Dermis microvascular lymphatic vessel endothelial cell (primary cell): ENCODE data around the gene UCK2. TPM values are rescaled to one million over a fixed set of nuclear protein-coding genes. Genes with fewer than 3 reads are reported as not detected.

Source experiments
- DNase-seq, 2 donors: peaks; one replicate each; pipeline versions ENCODE4 v3.0.0 to v3.0.0-alpha.2; 2010; ENCODE audit warnings: low read depth in 2 of 2
- total RNA-seq: library from RNA; depleted of rRNA; stranded (reverse); fragments of >200 nt; gene quantifications from 2 replicates; pipeline ENCODE4 v1.2.1, GENCODE V29; 2014

UCK2 gene
- total RNA-seq, 1 donor from 2014 or later: 67.4 TPM

DNA sequence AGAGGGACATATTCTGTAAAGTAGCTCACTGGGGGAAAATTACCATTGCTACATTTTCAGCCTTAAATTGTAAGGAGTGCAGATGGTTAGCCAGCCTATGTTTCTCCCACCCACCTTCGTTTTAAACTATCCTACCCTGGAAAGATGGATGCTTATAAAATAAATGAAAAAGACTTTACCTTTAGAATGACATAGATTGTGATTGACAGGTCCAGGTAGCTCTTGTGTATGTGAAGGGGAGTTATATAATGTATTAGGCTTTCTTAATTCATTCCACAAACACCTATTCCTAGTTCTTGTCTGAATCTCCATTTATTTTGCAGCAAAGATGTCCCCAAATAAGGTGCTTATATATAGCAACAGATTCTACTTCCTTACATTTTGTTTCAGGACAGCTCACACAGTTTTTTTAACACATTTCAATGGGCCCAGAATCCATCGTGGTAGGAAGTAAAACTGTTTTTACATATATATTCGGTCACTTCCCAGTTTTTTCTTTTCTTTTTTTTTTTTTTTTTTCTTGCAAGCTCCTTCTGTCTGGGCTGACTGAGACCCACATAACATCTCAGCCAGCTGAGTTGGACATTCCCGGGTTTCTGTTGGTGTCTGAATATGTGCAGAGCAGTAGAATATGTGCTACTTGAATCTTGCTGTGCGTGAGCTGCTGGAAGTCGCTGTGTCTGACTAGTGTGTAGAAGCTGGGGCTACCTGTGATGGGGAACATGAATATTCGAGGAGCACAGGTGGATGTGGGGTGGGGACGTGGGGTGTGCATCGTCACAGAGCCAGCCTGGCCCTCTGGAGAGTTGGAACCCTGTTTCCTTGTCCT lies 27.8 kb downstream of the UCK2 start:
- DNase-seq: no peak

DNA sequence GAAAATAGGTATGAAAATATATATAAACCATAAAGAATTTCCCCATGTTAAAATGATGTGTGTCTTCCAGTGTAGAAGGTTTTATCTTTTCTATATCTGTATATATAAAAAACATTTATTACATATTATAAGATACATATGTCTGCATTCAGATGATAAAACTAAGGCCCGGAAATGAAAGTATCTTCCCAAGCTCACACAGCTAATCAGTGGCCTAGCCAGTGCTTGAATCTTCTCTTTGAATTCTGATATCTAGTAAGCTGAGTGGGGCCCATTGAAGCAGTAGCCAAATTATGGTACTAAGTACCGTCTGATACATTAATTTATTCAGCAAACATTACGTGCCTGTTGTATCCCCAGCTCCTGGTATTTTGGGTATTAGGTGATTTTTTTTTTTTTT lies 28.6 kb downstream of the UCK2 start:
- DNase-seq: no peak

DNA sequence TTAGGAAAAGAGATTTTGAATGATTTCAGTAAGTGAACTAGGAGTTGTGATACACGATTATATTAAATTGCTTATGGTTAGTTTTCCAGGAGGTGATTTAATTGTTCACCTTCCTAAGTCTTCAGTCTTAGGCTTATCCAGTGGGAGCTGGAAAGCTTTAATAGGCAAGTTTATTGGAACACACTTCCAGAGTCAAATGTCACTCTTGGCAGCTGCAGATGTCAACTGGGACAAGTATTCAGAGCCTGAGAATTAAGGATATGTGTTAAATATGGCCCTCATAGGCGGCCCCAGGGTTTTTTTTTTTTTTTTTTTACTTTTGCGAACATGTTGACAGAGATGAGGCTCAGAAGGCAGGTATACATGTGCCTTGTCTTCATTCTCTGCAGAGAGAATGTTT lies 29.2 kb downstream of the UCK2 start:
- DNase-seq: no peak

DNA sequence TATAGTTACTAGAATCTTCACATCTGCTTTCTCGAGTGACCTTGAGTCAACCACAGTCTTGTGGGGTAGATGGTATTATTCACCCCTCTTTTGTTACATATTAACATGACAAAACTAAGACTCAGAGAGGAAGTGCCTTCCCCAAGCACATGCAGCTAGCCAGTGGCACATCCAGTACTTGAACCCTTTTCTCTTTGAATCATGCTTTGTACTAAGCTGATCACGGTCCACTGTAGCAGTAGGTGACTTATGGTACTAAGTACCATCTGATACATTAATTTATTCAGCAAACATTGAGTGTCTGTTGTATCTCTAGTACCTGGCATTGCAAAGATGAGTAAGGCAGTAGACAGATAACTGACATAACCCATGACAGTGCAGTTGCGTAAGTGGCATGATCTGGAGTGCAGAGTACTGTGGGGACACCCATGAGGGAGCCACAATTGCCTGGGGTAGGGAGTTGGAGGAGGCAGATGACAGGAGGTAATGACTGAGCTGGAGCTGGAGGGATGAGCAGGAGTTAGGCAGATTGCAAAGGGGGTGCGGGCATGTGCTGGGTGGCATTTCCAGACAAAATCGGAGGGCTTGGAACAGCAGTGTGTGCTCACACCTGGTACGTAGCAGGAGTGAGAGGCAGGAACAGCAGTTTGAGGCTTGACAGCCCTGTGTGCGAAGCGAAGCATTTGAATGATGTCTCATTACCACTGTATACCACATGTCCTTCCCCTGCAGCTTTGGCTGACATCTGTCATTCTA lies 29.8 kb downstream of the UCK2 start:
- DNase-seq: no peak

DNA sequence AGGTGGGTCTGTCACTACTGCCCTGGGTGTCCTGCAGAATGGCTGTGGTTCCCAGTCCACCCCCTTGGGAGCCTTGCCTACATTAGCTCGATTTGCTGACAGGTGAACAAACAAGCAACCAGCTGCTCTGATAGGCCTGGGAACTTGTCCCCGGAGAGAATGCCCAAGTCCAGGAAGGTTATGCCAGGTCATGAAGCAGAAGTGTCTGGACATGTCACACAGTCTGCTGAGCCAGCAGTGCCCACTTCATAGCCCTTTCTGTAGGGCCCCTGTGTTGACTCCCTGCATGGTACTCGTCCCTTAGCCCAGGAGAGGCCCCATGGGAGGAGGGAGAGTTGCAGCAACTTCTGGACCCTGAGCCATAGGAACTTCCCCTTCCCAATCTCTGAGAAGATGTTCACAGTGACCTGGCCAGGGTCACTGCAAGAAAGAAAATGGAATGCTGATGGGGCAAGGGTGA lies 31.0 kb downstream of the UCK2 start:
- DNase-seq: no peak

DNA sequence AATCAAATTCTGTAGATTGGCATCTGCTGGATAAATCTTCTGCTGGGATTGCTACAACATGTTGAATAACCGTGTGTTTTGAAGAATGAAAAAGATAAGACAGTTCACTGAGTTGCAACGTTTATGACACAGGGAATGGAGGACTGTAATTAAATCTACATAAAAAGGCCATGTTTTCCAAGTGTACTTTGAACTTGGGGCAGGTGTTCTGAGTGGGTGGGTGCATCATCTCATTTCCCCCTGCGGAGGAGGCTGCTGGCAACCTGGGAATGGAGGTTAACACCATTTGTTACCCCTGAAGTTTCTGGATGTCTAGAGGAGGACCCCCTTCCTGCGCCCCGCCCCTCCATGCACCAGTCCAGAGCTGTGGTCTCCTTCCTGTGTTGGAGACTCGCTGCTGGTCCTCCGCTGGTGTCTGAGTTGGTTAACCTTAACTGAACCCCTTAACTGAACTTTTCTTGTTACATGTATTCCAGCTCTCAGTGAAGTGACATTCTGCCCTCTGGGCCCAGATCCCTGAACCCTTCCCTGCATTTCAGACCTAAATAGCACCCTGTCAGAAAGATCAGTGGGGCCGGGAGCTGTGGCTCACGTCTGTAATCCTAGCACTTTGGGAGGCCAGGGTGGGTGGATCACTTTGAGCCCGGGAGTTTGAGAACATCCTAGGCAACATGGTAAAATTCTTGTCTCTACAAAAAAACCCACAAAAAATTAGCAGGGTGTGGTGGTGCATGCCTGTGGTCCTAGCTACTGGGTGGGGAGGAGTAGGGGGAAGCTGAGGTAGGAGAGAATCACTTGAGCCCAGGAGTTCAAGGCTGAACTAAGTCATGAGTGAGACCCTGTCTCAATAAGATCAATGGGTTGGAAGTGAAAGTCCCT lies 31.8 kb downstream of the UCK2 start:
- no peak for DNase-seq

DNA sequence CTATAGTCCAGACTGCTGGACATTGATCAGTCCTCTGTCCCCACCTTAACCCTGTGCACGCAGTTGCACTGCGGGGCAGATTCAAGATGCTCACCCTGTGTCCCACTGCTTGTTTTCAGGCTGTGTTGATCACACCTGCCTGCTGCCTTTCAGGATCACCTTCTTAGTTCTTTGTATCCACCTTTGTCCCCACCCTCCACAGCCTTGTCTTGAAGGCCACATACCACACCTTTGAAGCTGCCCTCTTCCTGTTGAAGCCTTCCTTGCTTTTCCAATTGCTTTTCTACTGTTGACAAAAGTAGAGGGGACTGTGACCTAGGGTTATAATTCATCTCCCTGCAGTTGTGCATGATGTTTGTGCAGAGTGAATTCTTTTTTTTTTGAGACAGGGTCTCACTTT lies 32.7 kb downstream of the UCK2 start:
- DNase-seq: no peak

DNA sequence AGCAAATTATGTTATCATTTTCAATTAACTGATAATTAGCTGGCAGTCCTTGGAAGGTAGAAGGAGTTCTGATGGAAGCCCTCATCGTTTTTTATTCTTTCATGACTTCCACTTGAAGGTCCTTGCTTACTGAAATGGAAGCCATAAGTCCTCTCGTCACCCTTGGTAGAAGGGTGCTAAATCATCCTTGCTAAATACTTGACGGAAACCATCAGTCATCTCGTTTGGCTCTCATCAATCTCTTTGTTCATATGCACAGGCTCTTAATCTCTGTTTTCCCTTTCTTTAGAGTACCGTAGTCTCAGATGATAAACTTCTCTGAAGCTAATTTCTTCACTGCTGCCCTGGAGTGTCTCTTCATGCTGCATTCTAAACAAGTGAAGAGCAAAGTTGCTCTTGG lies 34.5 kb downstream of the UCK2 start:
- DNase-seq: no peak

DNA sequence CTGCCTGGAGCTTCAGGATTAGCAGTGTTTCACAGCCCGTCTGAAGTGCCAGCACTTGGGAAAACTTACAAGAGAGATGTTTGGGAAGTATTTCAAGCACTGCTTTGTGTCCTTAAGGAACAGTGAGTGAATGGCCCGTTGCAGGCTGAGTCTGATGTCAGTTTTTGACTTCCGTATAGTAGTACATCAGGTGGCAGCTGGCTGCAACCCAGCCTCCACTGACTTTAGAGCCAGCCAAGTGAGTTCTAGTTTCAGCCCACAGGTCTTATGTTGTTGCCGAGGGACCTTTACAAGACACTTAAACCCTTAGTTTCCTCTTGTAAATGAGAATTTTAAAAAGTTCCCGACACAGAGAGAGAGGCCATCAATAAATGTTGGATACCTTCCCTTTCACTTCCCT lies 35.0 kb downstream of the UCK2 start:
- no peak for DNase-seq

DNA sequence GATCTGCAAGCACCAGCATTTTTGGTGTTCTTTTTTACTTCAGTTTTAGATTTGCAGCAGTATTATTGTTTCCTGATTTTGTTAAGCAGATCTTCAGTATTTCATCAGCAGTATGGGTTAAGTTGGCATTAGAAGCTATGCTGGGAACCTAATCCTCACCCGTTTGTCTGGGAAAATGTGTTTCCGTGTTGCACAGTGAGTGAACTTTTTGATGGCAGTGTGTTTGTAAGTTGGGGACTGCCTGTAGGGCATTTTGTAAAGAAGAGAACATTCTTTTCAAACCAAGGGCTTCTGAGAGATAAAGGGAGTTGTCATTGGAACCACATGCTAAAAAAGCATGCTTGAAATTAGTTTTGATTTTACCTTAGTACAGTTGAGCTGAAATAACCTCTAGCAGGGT lies 35.9 kb downstream of the UCK2 start:
- DNase-seq: no peak

DNA sequence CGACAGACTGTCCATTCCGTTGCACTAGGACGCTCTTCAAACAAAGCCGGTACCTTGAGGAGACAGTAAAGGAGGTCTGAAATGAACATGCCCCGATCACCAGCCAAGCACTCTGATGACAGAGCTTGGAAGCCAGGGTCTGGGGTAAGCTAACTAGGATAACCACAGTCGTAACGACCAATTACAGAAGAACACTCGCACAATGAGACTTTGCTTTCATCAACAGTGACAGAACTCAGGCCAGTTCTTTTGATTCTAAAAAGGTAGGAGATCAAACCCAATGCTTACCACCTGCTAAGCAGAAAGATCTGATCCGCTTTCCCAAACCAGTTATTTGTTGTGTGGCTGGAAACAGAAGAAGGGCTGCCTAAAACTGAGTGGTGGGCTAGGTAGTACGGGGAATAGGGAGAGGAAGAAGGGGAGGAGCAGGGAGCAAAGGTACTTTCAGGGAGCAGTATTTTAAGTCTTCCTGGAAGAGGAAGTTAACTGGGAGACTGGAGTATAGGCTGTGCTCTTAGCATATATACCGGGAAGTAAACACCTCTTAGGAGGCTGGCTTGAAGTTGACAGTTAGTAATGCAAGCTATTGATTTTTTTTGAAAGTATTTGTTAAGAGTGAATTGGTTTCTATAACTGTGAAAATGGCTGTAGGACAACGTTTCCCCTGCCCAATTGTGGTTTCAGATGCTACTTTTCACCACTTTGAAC lies 38.4 kb downstream of the UCK2 start:
- DNase-seq: no peak

DNA sequence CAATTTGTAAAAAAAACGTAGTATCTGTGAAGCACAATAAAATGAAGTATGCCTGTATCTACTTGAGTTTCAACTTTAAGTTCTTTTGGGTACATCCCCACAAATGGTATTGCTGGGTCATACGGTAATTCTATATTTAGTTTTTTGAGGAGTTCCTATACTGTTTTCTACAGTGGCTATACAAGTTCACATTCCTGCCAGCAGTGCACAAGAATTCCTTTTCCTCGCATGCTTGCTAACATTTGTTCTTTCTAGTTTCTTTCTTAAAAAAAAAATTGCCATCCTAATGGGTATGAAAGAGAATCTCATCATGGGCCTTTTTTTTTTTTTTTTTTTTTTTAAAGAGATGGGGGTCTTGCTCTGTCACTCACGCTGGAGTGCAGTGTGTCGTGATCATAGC lies 41.9 kb downstream of the UCK2 start:
- no peak for DNase-seq

DNA sequence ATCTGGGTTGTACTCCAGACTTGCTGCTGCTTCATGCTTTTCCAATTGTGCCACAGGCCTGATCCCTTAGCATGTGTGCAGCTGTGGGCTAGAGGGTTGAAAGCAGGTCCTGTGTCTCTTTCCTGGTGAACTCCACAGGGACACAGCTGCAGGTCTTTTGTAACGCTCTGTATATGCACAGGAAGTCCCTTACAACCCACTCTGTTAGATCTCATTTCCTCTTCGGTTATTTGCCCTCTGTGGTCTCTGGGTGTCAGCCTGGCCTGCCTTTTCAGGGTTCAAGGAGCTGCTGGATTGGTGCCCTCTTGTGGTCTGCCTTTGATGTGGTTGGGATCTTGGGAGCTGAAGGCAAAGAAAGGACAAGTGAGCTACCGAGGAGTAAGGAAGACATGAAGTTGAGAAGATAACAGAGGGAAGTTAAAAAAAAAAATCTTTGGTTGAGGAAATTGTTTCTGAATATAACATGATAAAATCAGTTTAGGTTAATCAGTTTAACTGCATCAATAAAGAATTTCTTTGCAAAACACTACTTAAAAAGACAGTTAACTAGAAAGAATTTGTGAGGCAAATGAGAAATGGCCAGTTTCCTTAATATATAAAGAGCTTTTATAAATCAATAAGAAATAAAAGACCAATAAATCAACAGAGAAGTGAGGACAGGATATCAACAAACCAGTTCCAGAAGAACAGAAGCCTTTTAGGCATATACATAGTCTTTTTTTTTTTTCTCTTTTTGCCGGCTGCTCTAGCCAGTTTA lies 44.1 kb downstream of the UCK2 start:
- DNase-seq: peak; percentile 59 to 67

DNA sequence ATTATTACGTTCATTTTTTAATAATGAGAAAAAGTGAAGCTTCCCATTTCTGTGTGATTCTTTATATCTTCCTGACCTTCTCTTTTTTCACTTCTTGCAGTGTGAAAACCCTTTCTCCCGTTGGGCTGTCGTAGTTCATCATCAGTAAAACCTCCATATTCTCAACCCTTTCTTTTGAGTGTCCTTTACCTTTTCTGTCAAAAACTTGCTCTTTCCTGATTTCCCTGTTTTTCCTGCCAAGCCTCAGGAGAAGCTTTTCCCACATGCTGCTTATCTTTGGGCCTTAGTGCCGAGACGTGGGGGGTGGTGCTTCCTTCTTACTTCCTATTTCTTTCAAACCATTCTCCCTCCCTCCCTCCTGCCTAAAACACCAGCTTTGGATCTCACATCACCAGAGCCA lies 46.1 kb downstream of the UCK2 start:
- DNase-seq: no peak

DNA sequence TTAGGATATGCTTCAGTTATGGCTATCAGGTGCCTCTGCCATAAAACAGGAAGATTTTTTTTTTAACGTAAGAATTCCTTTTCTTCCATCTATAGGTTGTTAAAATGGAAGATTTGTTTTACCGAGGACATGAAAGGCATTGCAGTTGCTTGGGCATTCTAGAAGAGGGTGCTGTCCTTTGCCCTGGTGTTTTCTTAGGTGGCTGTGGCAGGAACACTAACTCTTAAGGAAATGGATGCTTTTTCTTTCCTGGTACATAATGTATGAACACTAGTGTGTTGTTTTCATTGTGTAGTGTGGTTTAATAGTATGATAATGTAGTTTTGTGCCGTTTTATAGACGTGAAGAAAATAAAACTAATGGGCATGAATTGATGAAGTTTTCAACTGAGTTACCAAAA lies 47.2 kb downstream of the UCK2 start:
- no peak for DNase-seq

DNA sequence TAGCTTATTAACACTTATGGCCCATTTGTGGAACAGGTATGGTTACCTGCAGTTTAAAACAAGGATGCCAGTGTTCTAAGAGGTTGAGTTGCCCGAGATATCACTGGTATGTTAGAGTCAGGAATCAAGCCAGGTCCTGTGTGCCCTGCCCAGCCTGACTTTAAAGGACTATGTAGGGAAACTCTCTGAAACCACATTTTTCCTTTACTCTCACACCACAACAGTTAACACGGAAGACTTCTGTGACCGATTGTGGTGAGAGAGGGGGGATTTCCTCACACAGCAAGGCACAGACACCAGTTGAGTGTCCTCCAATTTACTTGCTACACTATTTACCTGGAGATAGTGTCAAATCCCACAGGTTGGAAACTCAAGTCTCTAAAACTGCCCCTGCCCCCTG lies 47.8 kb downstream of the UCK2 start:
- no peak for DNase-seq

DNA sequence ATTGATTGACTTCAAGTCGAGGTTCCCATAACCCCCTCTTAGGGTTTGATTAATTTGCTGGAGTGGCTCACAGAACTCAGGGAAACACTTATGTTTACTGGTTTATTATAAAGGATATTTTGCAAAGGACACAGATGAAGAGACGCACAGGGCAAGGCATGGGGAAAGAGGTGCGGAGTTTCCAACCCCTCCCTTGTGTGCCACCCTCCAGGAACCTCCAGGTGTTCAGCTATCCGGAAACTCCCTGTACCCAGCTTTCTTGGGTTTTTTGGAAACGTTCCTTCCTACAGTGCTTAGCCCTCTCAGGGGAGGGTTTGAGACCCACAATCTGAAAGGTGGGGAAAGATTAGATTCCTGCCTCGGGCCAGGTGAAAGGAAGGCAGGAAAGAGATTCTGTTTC lies 48.2 kb downstream of the UCK2 start:
- no peak for DNase-seq

DNA sequence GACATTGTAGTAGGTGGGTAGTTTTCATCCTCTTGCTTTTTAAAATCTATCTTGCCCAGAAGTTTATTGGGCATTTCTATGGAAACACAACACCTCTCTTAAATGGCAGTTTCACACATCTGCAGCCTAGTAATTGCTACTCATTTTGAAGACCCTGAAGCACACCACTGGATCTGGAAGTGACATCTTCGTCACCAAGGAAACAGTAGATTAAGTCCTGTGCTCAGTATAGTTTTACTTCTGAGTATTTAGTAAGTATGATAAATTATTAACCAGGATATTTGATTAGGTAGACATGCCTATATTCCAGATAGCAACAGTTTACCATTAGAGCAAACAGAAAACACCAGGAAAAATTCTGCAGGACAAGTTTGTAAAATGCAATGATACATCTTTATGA lies 48.7 kb downstream of the UCK2 start:
- no peak for DNase-seq

DNA sequence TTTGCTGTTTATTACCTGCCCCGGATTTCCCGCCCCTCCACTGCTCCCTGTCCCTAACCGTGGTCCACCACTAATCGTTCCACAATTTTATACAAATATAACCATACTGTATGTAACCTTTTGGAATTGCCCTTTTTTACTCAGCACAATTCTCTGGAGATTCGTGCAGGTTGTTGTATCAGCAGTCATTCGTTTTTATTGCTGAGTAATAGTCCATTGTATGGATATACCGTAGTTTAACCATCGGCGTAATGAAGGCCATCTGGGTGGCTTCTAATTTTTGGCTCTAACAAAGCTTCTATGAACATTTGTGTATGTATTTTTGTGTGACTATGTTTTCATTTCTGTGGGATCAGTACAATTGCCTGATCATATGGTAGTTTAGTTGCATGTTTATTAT lies 50.0 kb downstream of the UCK2 start:
- no peak for DNase-seq

DNA sequence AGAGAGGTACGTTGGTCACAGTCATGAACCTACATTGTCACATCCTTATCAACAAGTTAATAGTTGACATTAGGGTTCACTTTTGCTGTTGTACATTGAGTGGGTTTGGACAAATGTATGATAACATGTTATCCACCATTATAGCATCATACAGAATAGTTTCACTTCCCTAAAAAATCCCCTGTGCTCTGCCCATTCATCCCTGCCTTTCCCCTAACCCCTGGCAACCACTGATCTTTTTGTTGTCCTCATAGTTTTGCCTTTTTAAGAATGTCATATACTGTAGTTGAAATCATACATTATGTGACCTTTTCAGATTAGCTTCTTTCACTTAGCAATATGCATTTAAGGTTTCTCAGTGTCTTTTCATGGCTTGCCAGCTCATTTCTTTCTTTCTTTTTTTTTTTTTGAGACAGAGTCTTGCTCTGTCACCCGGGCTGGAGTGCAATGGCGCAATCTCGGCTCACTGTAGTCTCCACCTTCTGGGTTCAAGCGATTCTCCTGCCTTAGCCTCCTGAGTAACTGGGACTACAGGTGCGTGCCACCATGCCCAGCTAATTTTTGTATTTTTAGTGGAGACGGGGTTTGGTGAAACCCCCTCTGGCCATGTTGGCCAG lies 50.6 kb downstream of the UCK2 start:
- no peak for DNase-seq
